Measurements from ENCODE around the gene KLF17. TPM values are rescaled to one million over a fixed set of nuclear protein-coding genes. Genes with fewer than 3 reads are reported as not detected.

The KLF17 gene, protein sequence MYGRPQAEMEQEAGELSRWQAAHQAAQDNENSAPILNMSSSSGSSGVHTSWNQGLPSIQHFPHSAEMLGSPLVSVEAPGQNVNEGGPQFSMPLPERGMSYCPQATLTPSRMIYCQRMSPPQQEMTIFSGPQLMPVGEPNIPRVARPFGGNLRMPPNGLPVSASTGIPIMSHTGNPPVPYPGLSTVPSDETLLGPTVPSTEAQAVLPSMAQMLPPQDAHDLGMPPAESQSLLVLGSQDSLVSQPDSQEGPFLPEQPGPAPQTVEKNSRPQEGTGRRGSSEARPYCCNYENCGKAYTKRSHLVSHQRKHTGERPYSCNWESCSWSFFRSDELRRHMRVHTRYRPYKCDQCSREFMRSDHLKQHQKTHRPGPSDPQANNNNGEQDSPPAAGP
- total RNA-seq: not detected
- polyA plus RNA-seq (2013, experiment 1 of 2): not detected
- not detected for polyA plus RNA-seq (2013, experiment 2 of 2)
- long read RNA-seq, experiment 1: 0 reads
- long read RNA-seq, experiment 2: 0 reads
- long read RNA-seq, experiment 3: 0 reads
- long read RNA-seq, experiment 4: 0 reads

DNA sequence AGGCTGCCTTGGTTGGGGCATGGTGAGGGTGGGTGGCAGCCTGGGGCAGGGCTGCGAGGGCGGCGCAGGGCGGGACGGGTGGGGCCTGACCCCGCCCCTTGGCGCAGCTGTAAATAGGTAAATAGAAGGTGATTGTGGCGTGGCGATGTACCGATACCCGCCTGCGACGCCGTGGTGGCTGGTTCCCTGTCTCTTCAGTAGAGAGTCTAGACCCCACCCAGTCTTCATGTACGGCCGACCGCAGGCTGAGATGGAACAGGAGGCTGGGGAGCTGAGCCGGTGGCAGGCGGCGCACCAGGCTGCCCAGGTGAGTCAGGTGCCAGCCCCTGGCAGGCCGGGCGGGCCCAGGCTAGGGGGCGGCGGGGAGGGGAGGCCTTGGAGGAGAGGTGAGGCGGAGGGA lies at the start of gene KLF17:
Gene KLF17, plus strand, starts transcription at position 140 of the 400 bp plus-strand sequence. Its CDS starts 87 bp downstream, at position 227.
- peaks cover 2% of the 10 kb centered on the region for H3K9me3 Mint-ChIP-seq
- 95 to 96% methylated on average over 12 to 25 of the region's 25 CpGs for WGBS, 2 experiments (ENCODE audit: insufficient coverage in 1 of 2, insufficient read length in 1 of 2)
- Histone ChIP-seq H3K4me3 (ENCODE audit: low read length) (no peak within 1 kb of the TSS), H3K9me3 (ENCODE audit: control insufficient read depth, low read length) (no peaks in the 10 kb centered on the region), H3K4me1 (ENCODE audit: control insufficient read depth, insufficient read depth, low read length) (no peaks in the 10 kb centered on the region), H3K27ac (ENCODE audit: low read depth, low read length) (no peak within 1 kb of the TSS), H3K9ac (ENCODE audit: extremely low read depth, low read length, poor library complexity, severe bottlenecking) (no peak within 1 kb of the TSS), H3K36me3 (ENCODE audit: control insufficient read depth, insufficient read depth, low read length) (no peaks in the 10 kb centered on the region), H3K27me3 (ENCODE audit: control insufficient read depth, insufficient read depth, low read length, poor library complexity, severe bottlenecking) (no peaks in the 10 kb centered on the region)
- TF ChIP-seq, protein P1, sequence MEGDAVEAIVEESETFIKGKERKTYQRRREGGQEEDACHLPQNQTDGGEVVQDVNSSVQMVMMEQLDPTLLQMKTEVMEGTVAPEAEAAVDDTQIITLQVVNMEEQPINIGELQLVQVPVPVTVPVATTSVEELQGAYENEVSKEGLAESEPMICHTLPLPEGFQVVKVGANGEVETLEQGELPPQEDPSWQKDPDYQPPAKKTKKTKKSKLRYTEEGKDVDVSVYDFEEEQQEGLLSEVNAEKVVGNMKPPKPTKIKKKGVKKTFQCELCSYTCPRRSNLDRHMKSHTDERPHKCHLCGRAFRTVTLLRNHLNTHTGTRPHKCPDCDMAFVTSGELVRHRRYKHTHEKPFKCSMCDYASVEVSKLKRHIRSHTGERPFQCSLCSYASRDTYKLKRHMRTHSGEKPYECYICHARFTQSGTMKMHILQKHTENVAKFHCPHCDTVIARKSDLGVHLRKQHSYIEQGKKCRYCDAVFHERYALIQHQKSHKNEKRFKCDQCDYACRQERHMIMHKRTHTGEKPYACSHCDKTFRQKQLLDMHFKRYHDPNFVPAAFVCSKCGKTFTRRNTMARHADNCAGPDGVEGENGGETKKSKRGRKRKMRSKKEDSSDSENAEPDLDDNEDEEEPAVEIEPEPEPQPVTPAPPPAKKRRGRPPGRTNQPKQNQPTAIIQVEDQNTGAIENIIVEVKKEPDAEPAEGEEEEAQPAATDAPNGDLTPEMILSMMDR (conservative IDR thresholded peaks at IDR 0.05): no peak
- H3K36me3 Mint-ChIP-seq (ENCODE audit: low read depth): no peaks in the 10 kb centered on the region
- H3K4me1 Mint-ChIP-seq: no peaks in the 10 kb centered on the region
- no peak for DNase-seq
- H3K27me3 Mint-ChIP-seq (ENCODE audit: insufficient read depth): peaks cover 11% of the 10 kb centered on the region
- H3K4me3 Mint-ChIP-seq: no peak within 1 kb of the TSS
- H3K27ac Mint-ChIP-seq: no peak within 1 kb of the TSS

DNA sequence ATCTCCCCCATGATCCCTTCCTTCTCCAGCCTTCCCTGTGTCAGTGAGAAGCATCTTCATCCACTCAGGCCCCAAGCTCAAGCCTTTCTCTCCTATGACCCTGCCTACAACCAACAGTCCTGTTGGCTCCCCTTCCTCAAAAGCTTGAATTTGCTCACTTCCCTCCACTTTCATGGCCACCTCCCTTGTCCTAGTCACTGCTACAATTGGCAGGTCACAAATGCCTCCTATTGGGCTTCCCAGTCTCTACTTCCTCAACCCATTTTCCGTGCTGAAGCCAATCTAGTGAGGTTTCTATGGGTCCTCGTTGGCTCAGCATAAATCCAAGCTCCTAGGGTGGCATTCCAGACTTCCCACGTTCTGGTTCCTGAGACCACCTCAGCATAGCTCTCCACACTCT lies 47.2 kb upstream of the KLF17 start:
- Histone ChIP-seq H3K9ac (ENCODE audit: extremely low read depth, low read length, poor library complexity, severe bottlenecking) (no peak overlapping the region), H3K27ac (ENCODE audit: low read depth, low read length) (no peak overlapping the region), H3K4me1 (ENCODE audit: control insufficient read depth, insufficient read depth, low read length) (no peaks in the 10 kb centered on the region), H3K36me3 (ENCODE audit: control insufficient read depth, insufficient read depth, low read length) (no peaks in the 10 kb centered on the region), H3K4me3 (ENCODE audit: low read length) (no peak overlapping the region), H3K9me3 (ENCODE audit: control insufficient read depth, low read length) (no peaks in the 10 kb centered on the region), H3K27me3 (ENCODE audit: control insufficient read depth, insufficient read depth, low read length, poor library complexity, severe bottlenecking) (peaks cover 29% of the 10 kb centered on the region)
- H3K4me3 Mint-ChIP-seq: no peak overlapping the region
- H3K4me1 Mint-ChIP-seq: peaks cover 1% of the 10 kb centered on the region
- TF ChIP-seq, protein P1 (conservative IDR thresholded peaks at IDR 0.05): no peak
- peaks cover 2% of the 10 kb centered on the region for H3K9me3 Mint-ChIP-seq
- peaks cover 29% of the 10 kb centered on the region for H3K27me3 Mint-ChIP-seq (ENCODE audit: insufficient read depth)
- no peak for DNase-seq
- WGBS, 2 experiments (ENCODE audit: insufficient coverage in 1 of 2, insufficient read length in 1 of 2): 66 to 76% methylated on average over 3 of the region's 3 CpGs
- H3K27ac Mint-ChIP-seq: no peak overlapping the region
- peaks cover 1% of the 10 kb centered on the region for H3K36me3 Mint-ChIP-seq (ENCODE audit: low read depth)

DNA sequence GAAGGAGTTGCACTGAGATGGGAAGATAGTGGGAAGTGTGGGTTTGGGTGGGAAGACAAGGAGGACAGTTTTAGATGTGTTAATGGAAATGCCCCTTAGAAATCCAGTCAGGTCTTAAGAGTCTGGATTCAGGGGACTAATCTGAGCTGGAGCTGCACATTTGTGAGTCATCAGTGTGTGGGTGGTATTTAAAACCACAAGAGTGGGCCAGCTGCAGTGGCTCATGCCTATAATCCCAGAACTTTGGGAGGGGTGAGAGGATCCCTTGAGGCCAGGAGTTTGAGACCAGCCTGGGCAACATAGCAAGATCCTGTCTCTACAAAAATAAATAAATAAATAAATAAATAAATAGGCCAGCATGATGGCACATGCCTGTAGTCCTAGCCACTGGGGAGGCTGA lies 46.4 kb upstream of the KLF17 start:
- Mint-ChIP-seq H3K4me3 (no peak overlapping the region), H3K27me3 (ENCODE audit: insufficient read depth) (peaks cover 23% of the 10 kb centered on the region), H3K9me3 (peaks cover 2% of the 10 kb centered on the region), H3K27ac (no peak overlapping the region), H3K36me3 (ENCODE audit: low read depth) (peaks cover 1% of the 10 kb centered on the region), H3K4me1 (peaks cover 1% of the 10 kb centered on the region)
- Histone ChIP-seq H3K27ac (ENCODE audit: low read depth, low read length) (no peak overlapping the region), H3K4me3 (ENCODE audit: low read length) (no peak overlapping the region), H3K9ac (ENCODE audit: extremely low read depth, low read length, poor library complexity, severe bottlenecking) (no peak overlapping the region), H3K27me3 (ENCODE audit: control insufficient read depth, insufficient read depth, low read length, poor library complexity, severe bottlenecking) (peaks cover 24% of the 10 kb centered on the region), H3K36me3 (ENCODE audit: control insufficient read depth, insufficient read depth, low read length) (no peaks in the 10 kb centered on the region), H3K4me1 (ENCODE audit: control insufficient read depth, insufficient read depth, low read length) (no peaks in the 10 kb centered on the region), H3K9me3 (ENCODE audit: control insufficient read depth, low read length) (no peaks in the 10 kb centered on the region)
- TF ChIP-seq, protein P1 (conservative IDR thresholded peaks at IDR 0.05): no peak
- DNase-seq: no peak
